WTC11 (cell line): ENCODE results near the gene CYP46A1. TPM values are rescaled to one million over a fixed set of nuclear protein-coding genes. Genes with fewer than 3 reads are reported as not detected.

ENCODE experiments used
- ATAC-seq: fragments of 200-7000 bp; cut with Tn5 transposase; 2 replicates; pipeline ENCODE4 v1.10.0; 2021; ENCODE audit warnings: mild to moderate bottlenecking, moderate library complexity
- CTCF ChIA-PET: fragments of 300-600 bp; sonication (Branson Sonifier 250); formaldehyde crosslinking; loops from one replicate; lab custom pipeline; 2021; ENCODE audit warnings: antibody characterized with exemption; lab: Charles Lee
- POLR2A ChIA-PET: fragments of 350-600 bp; sonication (Branson Sonifier 250); formaldehyde crosslinking; loops from one replicate; lab custom pipeline; 2021; ENCODE audit warnings: antibody characterized with exemption; lab: Charles Lee
- DNase-seq: peaks from one replicate; pipeline ENCODE4 v3.0.0; 2021; ENCODE audit warnings: low spot score
- H3K27ac Mint-ChIP-seq: 2 replicates; pipeline ENCODE4 v1.8.0; 2021; ENCODE audit warnings: mixed read lengths
- H3K27me3 Mint-ChIP-seq: 2 replicates; pipeline ENCODE4 v1.8.0; 2021; ENCODE audit warnings: low read depth, mild to moderate bottlenecking, moderate library complexity, mixed read lengths
- H3K36me3 Mint-ChIP-seq: 2 replicates; pipeline ENCODE4 v1.8.0; 2021; ENCODE audit warnings: mixed read lengths
- H3K4me1 Mint-ChIP-seq: 2 replicates; pipeline ENCODE4 v1.8.0; 2022; ENCODE audit warnings: mixed read lengths
- H3K4me3 Mint-ChIP-seq: 2 replicates; pipeline ENCODE4 v1.8.0; 2021; ENCODE audit warnings: mild to moderate bottlenecking, moderate library complexity, mixed read lengths
- H3K9me3 Mint-ChIP-seq: 2 replicates; pipeline ENCODE4 v1.8.0; 2021; ENCODE audit warnings: mixed read lengths
- ATF2 ChIP-seq: sonication (generic); formaldehyde crosslinking; IDR thresholded peaks from 2 replicates; pipeline ENCODE4 v1.8.1; 2022; ENCODE audit warnings: low read depth, missing genetic modification reagents, borderline replicate concordance
- ATF3 ChIP-seq: sonication (generic); formaldehyde crosslinking; conservative IDR thresholded peaks from 2 replicates; pipeline ENCODE4 v1.8.1; 2022; ENCODE audit warnings: mild to moderate bottlenecking, missing genetic modification reagents
- CBFB ChIP-seq: sonication (generic); formaldehyde crosslinking; IDR thresholded peaks from 2 replicates; pipeline ENCODE4 v1.8.1; 2022; ENCODE audit warnings: mild to moderate bottlenecking, low read depth, missing genetic modification reagents
- CREB1 ChIP-seq: sonication (generic); formaldehyde crosslinking; IDR thresholded peaks from 2 replicates; pipeline ENCODE4 v1.8.0; 2023; ENCODE audit warnings: mild to moderate bottlenecking, missing genetic modification reagents
- CREM ChIP-seq: sonication (generic); formaldehyde crosslinking; IDR thresholded peaks from 2 replicates; pipeline ENCODE4 v1.8.1; 2022; ENCODE audit warnings: mild to moderate bottlenecking, missing genetic modification reagents, moderate library complexity
- GTF2I ChIP-seq: fragments of 250-450 bp; sonication (Bioruptor Pico); conservative IDR thresholded peaks from 2 replicates; pipeline ENCODE4 v1.4.0; 2021; ENCODE audit warnings: mild to moderate bottlenecking
- HMGXB4 ChIP-seq: sonication (generic); formaldehyde crosslinking; IDR thresholded peaks from 2 replicates; pipeline ENCODE4 v1.8.1; 2023; ENCODE audit warnings: mild to moderate bottlenecking, moderate library complexity, missing genetic modification reagents
- IRF2 ChIP-seq: sonication (generic); formaldehyde crosslinking; IDR thresholded peaks from 2 replicates; pipeline ENCODE4 v1.8.0; 2022; ENCODE audit warnings: low read depth, missing genetic modification reagents, borderline replicate concordance
- PREB ChIP-seq: sonication (generic); formaldehyde crosslinking; IDR thresholded peaks from 2 replicates; pipeline ENCODE4 v1.8.1; 2022; ENCODE audit warnings: mild to moderate bottlenecking, missing genetic modification reagents, moderate library complexity, borderline replicate concordance
- RELA ChIP-seq: sonication (generic); formaldehyde crosslinking; IDR thresholded peaks from 2 replicates; pipeline ENCODE4 v1.8.1; 2022; ENCODE audit warnings: missing genetic modification reagents, mild to moderate bottlenecking, borderline replicate concordance
- STAT6 ChIP-seq: sonication (generic); formaldehyde crosslinking; conservative IDR thresholded peaks from 2 replicates; pipeline ENCODE4 v1.8.1; 2023; ENCODE audit warnings: mild to moderate bottlenecking, low read depth, missing genetic modification reagents, moderate library complexity
- TCF7 ChIP-seq: sonication (generic); formaldehyde crosslinking; IDR thresholded peaks from 2 replicates; pipeline ENCODE4 v1.8.0; 2022; ENCODE audit warnings: mild to moderate bottlenecking, low read depth, missing genetic modification reagents, moderate library complexity
- TEAD4 ChIP-seq: sonication (generic); formaldehyde crosslinking; IDR thresholded peaks from 2 replicates; pipeline ENCODE4 v1.8.0; 2022; ENCODE audit warnings: mild to moderate bottlenecking, missing genetic modification reagents
- ZBTB21 ChIP-seq: sonication (generic); formaldehyde crosslinking; IDR thresholded peaks from 2 replicates; pipeline ENCODE4 v1.8.1; 2023; ENCODE audit warnings: mild to moderate bottlenecking, missing genetic modification reagents, borderline replicate concordance
- ZBTB43 ChIP-seq: sonication (generic); formaldehyde crosslinking; IDR thresholded peaks from 2 replicates; pipeline ENCODE4 v1.8.1; 2023; ENCODE audit warnings: mild to moderate bottlenecking, missing genetic modification reagents
- ZNF281 ChIP-seq: sonication (generic); formaldehyde crosslinking; IDR thresholded peaks from 2 replicates; pipeline ENCODE4 v1.8.0; 2023; ENCODE audit warnings: mild to moderate bottlenecking, missing genetic modification reagents
- ZNF671 ChIP-seq: fragments of 250-450 bp; sonication (Bioruptor Pico); IDR thresholded peaks from 2 replicates; pipeline ENCODE4 v1.8.0; 2021; ENCODE audit warnings: mild to moderate bottlenecking
- ZSCAN18 ChIP-seq: fragments of 250-450 bp; sonication (Bioruptor Pico); IDR thresholded peaks from 2 replicates; pipeline ENCODE4 v2.1.2; 2022; ENCODE audit warnings: mild to moderate bottlenecking, moderate library complexity
- total RNA-seq: library from RNA; stranded (reverse); gene quantifications from 3 replicates; pipeline ENCODE4 v1.2.3, GENCODE V29; 2021

The CYP46A1 gene
- total RNA-seq, 1 experiment from 2014 or later: 0.77 TPM

GRCh38 chr14:99737956-99738667 lies 54.0 kb downstream of the CYP46A1 start:
- POLR2A ChIA-PET: no interaction called here
- H3K27me3 Mint-ChIP-seq: no peaks in the 10 kb centered on the region
- CTCF ChIA-PET: interaction anchor here (1.3 kb wide), 1 partner anchor 9 kb away, joined by 3 read pairs; no protein-coding TSS in a partner anchor
- H3K36me3 Mint-ChIP-seq: no peaks in the 10 kb centered on the region
- H3K9me3 Mint-ChIP-seq: no peaks in the 10 kb centered on the region
- no peaks in the 10 kb centered on the region for H3K4me1 Mint-ChIP-seq
- no peak overlapping the region for H3K27ac Mint-ChIP-seq
- ATAC-seq (no peak), DNase-seq (no peak)
- no peak for TF ChIP-seq TEAD4
- TF ChIP-seq ATF3 (CRISPR knock-in tag): no peak
- no peak overlapping the region for H3K4me3 Mint-ChIP-seq

- no peaks in the 10 kb centered on the region for H3K27me3 Mint-ChIP-seq
- CTCF ChIA-PET: interaction anchor here (2.8 kb wide), 1 partner anchor 10 kb away, joined by 17 read pairs; no protein-coding TSS in a partner anchor
- H3K4me3 Mint-ChIP-seq: no peak overlapping the region
- H3K27ac Mint-ChIP-seq: no peak overlapping the region
- H3K9me3 Mint-ChIP-seq: no peaks in the 10 kb centered on the region
- H3K4me1 Mint-ChIP-seq: peaks cover 21% of the 10 kb centered on the region
- POLR2A ChIA-PET: no interaction called here
- DNase-seq (no peak), ATAC-seq (no peak)
- no peaks in the 10 kb centered on the region for H3K36me3 Mint-ChIP-seq
- TF ChIP-seq ZNF671 (CRISPR knock-in tag) (no peak), STAT6 (CRISPR knock-in tag) (no peak), CBFB (CRISPR knock-in tag) (no peak), ATF2 (CRISPR knock-in tag) (no peak), GTF2I (no peak), ZBTB21 (CRISPR knock-in tag) (no peak), ZSCAN18 (CRISPR knock-in tag) (no peak), CREM (CRISPR knock-in tag) (no peak), CREB1 (CRISPR knock-in tag) (no peak), TCF7 (no peak), IRF2 (CRISPR knock-in tag) (no peak), ZBTB43 (CRISPR knock-in tag) (no peak), RELA (CRISPR knock-in tag) (no peak), ZNF281 (CRISPR knock-in tag) (no peak), HMGXB4 (CRISPR knock-in tag) (no peak), PREB (no peak)
These were observed 56.3 kb downstream of the CYP46A1 start for GRCh38 chr14:99740411-99740810.
